Measurements from ENCODE around the gene TTLL11. TPM values are rescaled to one million over a fixed set of nuclear protein-coding genes. Genes with fewer than 3 reads are reported as not detected.

The TTLL11 gene
- total and polyA plus RNA-seq, 2 of the 8 experiments (the other 6 are each of a cell fraction or from before 2014, with no cell fraction given), result 0.56 to 0.80 TPM

- TF ChIP-seq CHD7 (IDR thresholded peaks at IDR 0.05; ENCODE audit: insufficient replicate concordance, low read length) (no peak), SAP30 (IDR thresholded peaks at IDR 0.05; ENCODE audit: insufficient read depth, insufficient replicate concordance, low read length) (no peak), RAD21 (IDR thresholded peaks at IDR 0.05 in 1 of 2, conservative IDR thresholded peaks at IDR 0.05 in 1 of 2; ENCODE audit: low read depth in 2 of 2, low read length in 2 of 2) (no peak), CHD1 (IDR thresholded peaks at IDR 0.05; ENCODE audit: low read depth, low read length) (no peak)
Measured at GRCh38 chr9:121900163-121900562, 192.9 kb downstream of the TTLL11 start (continued).

Measured in H1 (cell line).